Ovary (tissue), 9 donors: ENCODE measurements around the gene SPATA16. TPM values are rescaled to one million over a fixed set of nuclear protein-coding genes. Genes with fewer than 3 reads are reported as not detected.

ENCODE experiments used
- DNase-seq, 5 donors: peaks; one replicate each; pipeline ENCODE4 v3.0.0-alpha.2; 2019 to 2020
- H3K27ac ChIP-seq, 2 donors: fragments of 200-600 bp; one replicate each; pipeline versions ENCODE4 v1.5.1 to v1.8.0; 2019 to 2022
- H3K27me3 ChIP-seq: fragments of 200-600 bp; one replicate; pipeline ENCODE4 v1.8.0; 2022
- H3K36me3 ChIP-seq: fragments of 200-600 bp; sonication (generic); one replicate; pipeline ENCODE4 v1.5.1; 2019
- H3K4me1 ChIP-seq: one replicate; pipeline ENCODE4 v1.8.1; 2013; ENCODE audit warnings: mild to moderate bottlenecking, moderate library complexity; ENCODE audit not compliant: insufficient read depth
- H3K4me3 ChIP-seq: fragments of 200-600 bp; sonication (generic); one replicate; pipeline ENCODE4 v1.5.1; 2017
- H3K9me3 ChIP-seq, 2 donors: fragments of 200-600 bp in 1 of 2; sonication (generic) in 1 of 2; one replicate each; pipeline versions ENCODE4 v1.5.1 to v1.8.1; 2013 to 2019; ENCODE audit warnings: mild to moderate bottlenecking in 1 of 2, moderate library complexity in 1 of 2
- CTCF ChIP-seq, 3 donors: fragments of 450-650 bp in 2 of 3; fragments of 200-600 bp in 1 of 3; IDR thresholded peaks; one replicate each; pipeline versions ENCODE4 v1.5.1 to v1.8.0; 2016 to 2022; ENCODE audit warnings: antibody characterized with exemption in 3 of 3, mild to moderate bottlenecking in 1 of 3
- EP300 ChIP-seq: sonication (generic); formaldehyde crosslinking; IDR thresholded peaks from one replicate; pipeline ENCODE4 v1.6.1; 2017; ENCODE audit warnings: antibody characterized with exemption
- POLR2A ChIP-seq: fragments of 450-650 bp; IDR thresholded peaks from one replicate; pipeline ENCODE4 v1.6.1; 2017; ENCODE audit warnings: antibody characterized with exemption, mild to moderate bottlenecking, moderate library complexity
- WGBS, 3 donors: extraction: QIAGEN DNeasy Blood & Tissue Kit in 1 of 3; methylation state at CpG; one replicate each; pipeline versions ENCODE4 v1.1.5 to v1.1.7; 2013 to 2017; 5-methylcytosine and 5-hydroxymethylcytosine counted together
- intact Hi-C, 4 donors: fragments of 100-400 bp; cut with DNase I; formaldehyde crosslinking; loops; one replicate each; pipeline versions ENCODE4 v1.11.0 to v1.15.1; 2022 to 2023
- polyA plus RNA-seq, 2 donors: library from polyadenylated mRNA; stranded (reverse); fragments of 200-250 nt in 1 of 2; fragments of 350-450 nt in 1 of 2; fragmentation: Illumina TruSeq in 1 of 2; extraction: RNeasy Lipid Tissue Mini Kit (QIAGEN cat#74804) in 1 of 2; gene quantifications; one replicate each; pipeline ENCODE4 v1.2.3, GENCODE V29; 2013 to 2014
- total RNA-seq, 7 donors: library from RNA; depleted of rRNA in 2 of 7; stranded (reverse); fragments of >200 nt in 2 of 7; fragmentation: NEBNext Ultra II Directional in 3 of 7; extraction: Animal tissue kit (Norgen Biotek cat#: 25700) in 3 of 7; gene quantifications; one replicate each; pipeline versions ENCODE4 v1.1.0 to v1.2.4, GENCODE V29; 2016 to 2023
- donor health status: DM: no; HTN: no; CAD: no; lungs with moderate emphysema.
- donor health status: DM: no; HTN: no; CAD: no.
- donor health status: Bipolar disorder and iron deficiency.
- donor health status: DM: yes; HTN: yes; CAD: no.
- donor health status: DM: no; HTN: no; CAD: no.
- donor health status: DM: yes; HTN: yes; CAD: no.

SPATA16 gene
- total and polyA plus RNA-seq, 9 donors = not detected

GRCh38 chr3:173003956-173004355 is 137.1 kb downstream of the SPATA16 start:
- H3K4me3 ChIP-seq = no peak overlapping the region
- H3K4me1 ChIP-seq = no peaks in the 10 kb centered on the region
- no peaks in the 10 kb centered on the region for H3K36me3 ChIP-seq
- intact Hi-C loops = no loop called here
- TF ChIP-seq EP300 (no peak), CTCF (IDR thresholded peaks at IDR 0.05) (no peak), POLR2A (no peak)
- no peaks in the 10 kb centered on the region for H3K9me3 ChIP-seq
- no peak for DNase-seq
- no peak overlapping the region for H3K27ac ChIP-seq
- H3K27me3 ChIP-seq = no peaks in the 10 kb centered on the region
- WGBS, 3 donors = 71 to 80% (median 76%) methylated on average over 3 of the region's 3 CpGs

DNA sequence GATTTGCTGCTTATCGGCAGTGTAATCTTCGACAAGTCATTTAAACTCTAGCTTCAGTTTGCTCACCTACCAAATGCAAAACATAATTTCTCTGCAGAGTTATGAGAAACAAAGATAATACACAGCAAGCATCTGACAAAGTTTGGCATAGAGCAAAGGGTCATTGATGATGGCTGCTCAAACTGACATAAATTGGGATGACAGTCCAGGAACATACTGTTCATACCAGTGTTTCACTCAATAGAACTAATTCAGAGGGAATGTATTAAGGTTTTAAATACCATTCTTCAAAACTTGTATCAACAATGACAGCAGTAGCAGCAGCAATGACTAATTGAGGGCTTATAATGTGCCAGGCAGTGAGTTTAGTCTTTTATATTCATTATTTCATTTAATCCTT is 137.6 kb downstream of the SPATA16 start:
- H3K27me3 ChIP-seq = no peaks in the 10 kb centered on the region
- TF ChIP-seq EP300 (no peak), CTCF (IDR thresholded peaks at IDR 0.05) (no peak), POLR2A (no peak)
- 91 to 96% (median 94%) methylated on average over 2 of the region's 2 CpGs for WGBS, 3 donors
- no peak overlapping the region for H3K27ac ChIP-seq
- no peaks in the 10 kb centered on the region for H3K36me3 ChIP-seq
- DNase-seq = no peak
- intact Hi-C loops = no loop called here
- no peaks in the 10 kb centered on the region for H3K9me3 ChIP-seq
- H3K4me3 ChIP-seq = no peak overlapping the region
- no peaks in the 10 kb centered on the region for H3K4me1 ChIP-seq

GRCh38 chr3:173001622-173002021 is 139.4 kb downstream of the SPATA16 start:
- Histone ChIP-seq H3K4me3 (no peak overlapping the region), H3K4me1 (no peaks in the 10 kb centered on the region), H3K36me3 (no peaks in the 10 kb centered on the region), H3K27ac (no peak overlapping the region), H3K9me3 (no peaks in the 10 kb centered on the region), H3K27me3 (no peaks in the 10 kb centered on the region)
- TF ChIP-seq CTCF (IDR thresholded peaks at IDR 0.05) (no peak), EP300 (no peak), POLR2A (no peak)
- DNase-seq = no peak
- intact Hi-C loops = no loop called here

- no peak for TF ChIP-seq EP300
- no peak for TF ChIP-seq POLR2A
- TF ChIP-seq CTCF (IDR thresholded peaks at IDR 0.05) = no peak
- H3K4me3 ChIP-seq = no peak overlapping the region
- no peaks in the 10 kb centered on the region for H3K27me3 ChIP-seq
- DNase-seq = no peak
- intact Hi-C loops = no loop called here
- no peaks in the 10 kb centered on the region for H3K36me3 ChIP-seq
- no peaks in the 10 kb centered on the region for H3K9me3 ChIP-seq
- H3K27ac ChIP-seq = no peak overlapping the region
- H3K4me1 ChIP-seq = no peaks in the 10 kb centered on the region
Measured at GRCh38 chr3:173000553-173000952, 140.5 kb downstream of the SPATA16 start.

- intact Hi-C loops = no loop called here
Measured at GRCh38 chr3:172993412-172993811, 147.6 kb downstream of the SPATA16 start.

More at GRCh38 chr3:172993412-172993811, 147.6 kb downstream of the SPATA16 start:
- H3K4me1 ChIP-seq = no peaks in the 10 kb centered on the region
- no peaks in the 10 kb centered on the region for H3K27me3 ChIP-seq
- no peak for DNase-seq
- no peaks in the 10 kb centered on the region for H3K36me3 ChIP-seq
- 77 to 82% (median 78%) methylated on average over 2 of the region's 2 CpGs for WGBS, 3 donors
- H3K4me3 ChIP-seq = no peak overlapping the region
- no peak for TF ChIP-seq POLR2A
- H3K9me3 ChIP-seq = no peaks in the 10 kb centered on the region
- H3K27ac ChIP-seq = no peak overlapping the region
